Panc1 (cell line): ENCODE results near the gene NCKAP5.

Source experiments
- CTCF ChIP-seq: fragments of 450-650 bp; IDR thresholded peaks from 2 replicates; pipeline ENCODE4 v1.5.1; 2017; ENCODE audit warnings: mild to moderate bottlenecking
- POLR2AphosphoS5 ChIP-seq: IDR thresholded peaks from 2 replicates; pipeline ENCODE4 v1.6.1; 2012; ENCODE audit warnings: mild to moderate bottlenecking, low read depth, low read length, moderate library complexity
- REST ChIP-seq, 2 experiments: IDR thresholded peaks; 2 replicates each; pipeline ENCODE4 v1.6.1; 2011 to 2012; ENCODE audit warnings: low read depth in 2 of 2, control low read depth in 1 of 2, low read length in 1 of 2, mild to moderate bottlenecking in 1 of 2, moderate library complexity in 1 of 2; ENCODE audit not compliant: insufficient read depth in 1 of 2
- SIN3A ChIP-seq: IDR thresholded peaks from 2 replicates; pipeline ENCODE4 v1.6.1; 2012; ENCODE audit warnings: low read depth, mild to moderate bottlenecking, low read length, moderate library complexity, borderline replicate concordance; ENCODE audit not compliant: insufficient read depth

GRCh38 chr2:133412694-133413093 is 155.6 kb downstream of the NCKAP5 start:
- TF ChIP-seq REST (IDR thresholded peaks at IDR 0.05; ENCODE audit: insufficient read depth in 1 of 2, low read depth in 2 of 2, low read length in 1 of 2): no peak
- no peak for TF ChIP-seq CTCF
- no peak for TF ChIP-seq SIN3A
- TF ChIP-seq POLR2AphosphoS5: no peak
